Suprapubic skin (tissue), 4 donors: ENCODE results near the gene SRBD1. TPM values are rescaled to one million over a fixed set of nuclear protein-coding genes. Genes with fewer than 3 reads are reported as not detected.
A peak's percentile ranks its signal among the peaks of the same experiment; 100 is the strongest.

Experiments
- DNase-seq, 2 donors: peaks; one replicate each; pipeline ENCODE4 v3.0.0-alpha.2; 2019; ENCODE audit warnings: low spot score in 2 of 2
- H3K27ac ChIP-seq: fragments of 200-600 bp; sonication (generic); one replicate; pipeline ENCODE4 v1.5.1; 2019
- H3K27me3 ChIP-seq: fragments of 200-600 bp; sonication (generic); one replicate; pipeline ENCODE4 v1.5.1; 2019
- H3K36me3 ChIP-seq: fragments of 200-600 bp; sonication (generic); one replicate; pipeline ENCODE4 v1.5.1; 2019
- H3K4me1 ChIP-seq: fragments of 200-600 bp; sonication (generic); one replicate; pipeline ENCODE4 v1.5.1; 2019
- H3K4me3 ChIP-seq: fragments of 200-600 bp; sonication (generic); one replicate; pipeline ENCODE4 v1.5.1; 2019; ENCODE audit warnings: mild to moderate bottlenecking
- H3K9me3 ChIP-seq: fragments of 200-600 bp; sonication (generic); one replicate; pipeline ENCODE4 v1.5.1; 2019
- CTCF ChIP-seq, 2 donors: fragments of 200-600 bp in 1 of 2; fragments of 450-650 bp in 1 of 2; sonication (generic) in 1 of 2; IDR thresholded peaks; one replicate each; pipeline ENCODE4 v1.5.1; 2016 to 2019; ENCODE audit warnings: antibody characterized with exemption in 2 of 2, mild to moderate bottlenecking in 1 of 2, moderate library complexity in 1 of 2
- EP300 ChIP-seq: sonication (generic); formaldehyde crosslinking; IDR thresholded peaks from one replicate; pipeline ENCODE4 v1.6.1; 2017; ENCODE audit warnings: antibody characterized with exemption
- POLR2A ChIP-seq, 2 donors: fragments of 450-650 bp; IDR thresholded peaks; one replicate each; pipeline ENCODE4 v1.6.1; 2017; ENCODE audit warnings: antibody characterized with exemption in 2 of 2, mild to moderate bottlenecking in 2 of 2, moderate library complexity in 2 of 2
- POLR2AphosphoS5 ChIP-seq, 3 donors: sonication (generic); formaldehyde crosslinking; IDR thresholded peaks; one replicate each; pipeline ENCODE4 v1.6.1; 2017; ENCODE audit warnings: antibody characterized with exemption in 3 of 3
- WGBS: methylation state at CpG from one replicate; pipeline ENCODE4 v1.1.5; 2018; 5-methylcytosine and 5-hydroxymethylcytosine counted together
- total RNA-seq, 4 donors: library from RNA; depleted of rRNA; stranded (reverse); fragments of >200 nt; gene quantifications; one replicate each; pipeline ENCODE4 v1.1.0, GENCODE V29; 2016

SRBD1 gene
- total RNA-seq, 4 donors from 2014 or later = 6.1 to 9.6 (median 7.2) TPM

GRCh38 chr2:45494275-45494977 is 116.6 kb downstream of the SRBD1 start:
- TF ChIP-seq CTCF (IDR thresholded peaks at IDR 0.05) (peak; percentile 52 to 63), POLR2AphosphoS5 (IDR thresholded peaks at IDR 0.05) (no peak)
- Histone ChIP-seq H3K4me1 (no peaks in the 10 kb centered on the region), H3K9me3 (no peaks in the 10 kb centered on the region), H3K4me3 (no peak overlapping the region), H3K27ac (no peak overlapping the region), H3K36me3 (no peaks in the 10 kb centered on the region), H3K27me3 (no peaks in the 10 kb centered on the region)
- no peak for DNase-seq
- 11% methylated on average over 2 of the region's 2 CpGs for WGBS

- H3K27ac ChIP-seq = no peak overlapping the region
- no peaks in the 10 kb centered on the region for H3K36me3 ChIP-seq
- H3K4me3 ChIP-seq = no peak overlapping the region
- WGBS = 92% methylated on average over 3 of the region's 3 CpGs
- DNase-seq = no peak
- H3K9me3 ChIP-seq = no peaks in the 10 kb centered on the region
- no peaks in the 10 kb centered on the region for H3K27me3 ChIP-seq
- TF ChIP-seq EP300 = no peak
- TF ChIP-seq CTCF (IDR thresholded peaks at IDR 0.05) = no peak
- TF ChIP-seq POLR2A (IDR thresholded peaks at IDR 0.05) = no peak
- TF ChIP-seq POLR2AphosphoS5 (IDR thresholded peaks at IDR 0.05) = no peak
- H3K4me1 ChIP-seq = no peaks in the 10 kb centered on the region
Observed at GRCh38 chr2:45484965-45485364, 126.1 kb downstream of the SRBD1 start.

- no peak overlapping the region for H3K4me3 ChIP-seq
- TF ChIP-seq EP300 = no peak
- no peak for TF ChIP-seq POLR2A (IDR thresholded peaks at IDR 0.05)
- TF ChIP-seq CTCF (IDR thresholded peaks at IDR 0.05) = no peak
Observed at GRCh38 chr2:45483997-45484396, 127.1 kb downstream of the SRBD1 start.

GRCh38 chr2:45477546-45477945 is 133.5 kb downstream of the SRBD1 start:
- H3K4me1 ChIP-seq = no peaks in the 10 kb centered on the region
- no peak for DNase-seq
- H3K4me3 ChIP-seq = no peak overlapping the region
- no peaks in the 10 kb centered on the region for H3K36me3 ChIP-seq
- 100% methylated on average over 1 of the region's 1 CpG for WGBS
- no peaks in the 10 kb centered on the region for H3K9me3 ChIP-seq
- no peak overlapping the region for H3K27ac ChIP-seq
- TF ChIP-seq POLR2AphosphoS5 (IDR thresholded peaks at IDR 0.05) (no peak), CTCF (IDR thresholded peaks at IDR 0.05) (no peak), EP300 (no peak), POLR2A (IDR thresholded peaks at IDR 0.05) (no peak)
- H3K27me3 ChIP-seq = no peaks in the 10 kb centered on the region

More at GRCh38 chr2:45483997-45484396, 127.1 kb downstream of the SRBD1 start:
- Histone ChIP-seq H3K27me3 (no peaks in the 10 kb centered on the region), H3K4me1 (no peaks in the 10 kb centered on the region), H3K27ac (no peak overlapping the region), H3K9me3 (no peaks in the 10 kb centered on the region), H3K36me3 (no peaks in the 10 kb centered on the region)
- DNase-seq = no peak

GRCh38 chr2:45470531-45470930 is 140.5 kb downstream of the SRBD1 start:
- H3K4me1 ChIP-seq = no peaks in the 10 kb centered on the region
- 81% methylated on average over 3 of the region's 3 CpGs for WGBS
- no peak overlapping the region for H3K27ac ChIP-seq
- no peak overlapping the region for H3K4me3 ChIP-seq
- H3K9me3 ChIP-seq = no peaks in the 10 kb centered on the region
- H3K36me3 ChIP-seq = no peaks in the 10 kb centered on the region
- no peak for DNase-seq
- no peaks in the 10 kb centered on the region for H3K27me3 ChIP-seq
- TF ChIP-seq POLR2A (IDR thresholded peaks at IDR 0.05) = no peak
- no peak for TF ChIP-seq CTCF (IDR thresholded peaks at IDR 0.05)
- TF ChIP-seq POLR2AphosphoS5 (IDR thresholded peaks at IDR 0.05) = no peak
- TF ChIP-seq EP300 = no peak
